Thyroid gland (tissue), 4 donors: ENCODE measurements around the gene AQP12B.

Source experiments
- CTCF ChIP-seq, 6 experiments: fragments of 200-600 bp in 3 of 6; fragments of 450-650 bp in 3 of 6; sonication (generic) in 3 of 6; IDR thresholded peaks; one replicate each; pipeline ENCODE4 v1.5.1; 2016 to 2019; ENCODE audit warnings: antibody characterized with exemption in 6 of 6, mild to moderate bottlenecking in 2 of 6, inconsistent platforms in 1 of 6, moderate library complexity in 1 of 6
- POLR2A ChIP-seq, 2 donors: fragments of 450-650 bp; IDR thresholded peaks; one replicate each; pipeline ENCODE4 v1.6.1; 2017; ENCODE audit warnings: antibody characterized with exemption in 2 of 2, mild to moderate bottlenecking in 2 of 2, moderate library complexity in 1 of 2

GRCh38 chr2:240713928-240714746 lies 31.5 kb upstream of the AQP12B start:
- TF ChIP-seq POLR2A (IDR thresholded peaks at IDR 0.05), result no peak
- no peak for TF ChIP-seq CTCF (IDR thresholded peaks at IDR 0.05)
